CD4-positive, alpha-beta T cell treated with Interleukin-10 for 1 hour (primary cell): Measurements from ENCODE around the gene PPFIA1.
"Not testable (repeated sequence)": the region's sequence is repeated elsewhere in the genome, so short reads cannot be mapped to it uniquely, and the experiment has no call there.

Experiments used
- DNase-seq: peaks from one replicate; pipeline ENCODE4 v3.0.0-alpha.2; 2020

PPFIA1 gene

GRCh38 chr11:70398834-70399680 lies 128.6 kb downstream of the PPFIA1 start:
- no peak for DNase-seq

- no peak for DNase-seq
Observed at GRCh38 chr11:70399681-70400112, 129.2 kb downstream of the PPFIA1 start.

GRCh38 chr11:70400643-70401042 lies 130.2 kb downstream of the PPFIA1 start:
- DNase-seq, result no peak

DNA sequence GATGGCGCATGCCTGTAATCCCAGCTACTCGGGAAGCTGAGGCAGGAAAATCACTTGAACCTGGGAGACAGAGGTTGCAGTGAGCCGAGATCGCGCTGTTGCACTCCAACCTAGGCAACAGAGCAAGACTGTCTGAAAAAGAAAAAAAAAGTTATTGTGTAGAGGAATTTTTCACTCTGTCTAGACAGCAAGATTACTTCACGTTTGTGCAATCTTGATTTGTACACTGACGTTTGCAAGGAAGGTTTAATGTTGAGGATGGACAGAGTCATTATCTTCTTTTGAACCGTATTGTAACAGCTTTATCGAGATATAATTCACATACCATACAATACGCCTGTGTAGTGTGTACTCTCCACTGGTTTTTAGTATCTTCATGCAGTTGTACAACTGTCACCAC lies 131.5 kb downstream of the PPFIA1 start:
- DNase-seq, result no peak

DNA sequence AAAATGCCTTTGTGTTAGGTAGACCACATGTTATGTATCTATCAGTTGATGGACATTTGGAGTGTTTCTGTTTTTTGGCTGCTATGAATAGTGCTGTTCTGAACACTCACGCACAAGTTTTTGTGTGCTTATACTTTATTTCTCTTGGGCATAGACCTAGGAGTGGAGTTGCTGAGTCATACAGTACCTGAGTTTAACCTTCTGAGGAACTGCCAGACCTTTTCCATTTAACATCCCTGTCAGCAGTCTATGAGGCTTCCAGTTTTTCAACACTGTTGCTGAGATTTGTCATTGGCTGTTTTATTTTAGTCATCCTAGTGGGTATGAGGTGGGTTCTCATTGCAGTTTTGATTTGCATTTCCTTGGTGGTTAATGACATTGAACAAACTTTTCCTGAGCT lies 132.2 kb downstream of the PPFIA1 start:
- DNase-seq, result no peak

DNA sequence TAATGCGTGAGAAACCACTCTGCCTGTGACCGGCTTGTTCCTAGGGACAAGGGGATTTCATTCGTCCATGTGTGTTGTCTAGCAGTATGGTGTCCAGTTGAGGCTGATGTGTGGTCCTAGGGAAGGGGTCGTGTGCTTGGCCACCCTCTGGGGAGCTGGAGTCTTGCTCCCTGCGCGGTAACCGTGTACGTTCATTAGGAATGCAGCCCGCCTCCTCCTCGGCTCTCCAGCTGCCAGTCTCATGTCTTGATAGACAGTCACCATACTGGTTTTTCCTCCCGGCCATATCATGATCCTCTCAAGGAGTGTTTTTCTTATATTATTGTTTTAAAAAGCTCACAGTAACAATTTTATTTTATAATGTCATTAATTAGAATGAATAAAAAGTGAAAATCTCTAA lies 133.8 kb downstream of the PPFIA1 start:
- no peak for DNase-seq

- DNase-seq, result no peak
Observed at GRCh38 chr11:70405679-70406395, 135.3 kb downstream of the PPFIA1 start.

GRCh38 chr11:70407121-70407520 lies 136.6 kb downstream of the PPFIA1 start:
- no peak for DNase-seq

DNA sequence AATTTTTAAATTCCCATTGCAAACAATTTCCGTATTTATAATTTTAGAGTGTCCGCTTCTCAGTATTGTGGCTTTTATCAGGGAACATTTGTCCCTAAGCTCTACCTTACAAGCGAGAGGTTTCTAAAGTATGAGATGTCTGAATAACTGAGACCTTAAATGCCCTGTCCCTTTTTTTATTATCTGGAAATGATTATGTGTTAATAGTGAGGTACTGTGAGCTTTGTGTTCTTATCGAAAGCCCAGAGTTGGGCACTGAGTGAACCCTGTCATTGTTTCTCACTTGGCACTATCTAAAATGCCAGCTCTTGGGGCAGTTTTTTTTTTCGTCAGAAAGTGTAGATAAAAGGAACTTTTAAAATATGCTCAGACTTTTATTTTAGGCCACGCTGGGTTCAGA lies 137.3 kb downstream of the PPFIA1 start:
- no peak for DNase-seq

GRCh38 chr11:70408326-70408725 lies 137.8 kb downstream of the PPFIA1 start:
- not testable (repeated sequence) for DNase-seq

DNA sequence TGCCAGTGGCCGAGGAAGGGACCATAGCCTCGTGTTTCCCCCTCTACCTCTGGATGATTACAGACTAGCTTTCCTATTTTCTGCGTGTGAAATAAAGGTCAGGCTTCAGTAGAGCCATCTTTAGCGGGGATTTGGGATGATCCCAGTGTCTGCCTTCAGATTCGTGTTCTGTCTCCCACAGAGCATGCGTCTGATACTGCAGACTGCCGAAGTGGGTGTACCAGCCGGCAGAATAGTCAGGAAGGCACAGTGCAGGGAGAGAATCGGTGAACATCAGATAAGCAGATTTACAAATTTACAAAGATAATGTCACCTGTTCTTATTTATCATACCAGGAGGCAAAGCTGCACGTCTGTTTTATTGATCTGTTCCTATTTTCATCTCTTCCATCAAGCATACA lies 138.9 kb downstream of the PPFIA1 start:
- no peak for DNase-seq

- no peak for DNase-seq
Observed at GRCh38 chr11:70409871-70410270, 139.4 kb downstream of the PPFIA1 start.

DNA sequence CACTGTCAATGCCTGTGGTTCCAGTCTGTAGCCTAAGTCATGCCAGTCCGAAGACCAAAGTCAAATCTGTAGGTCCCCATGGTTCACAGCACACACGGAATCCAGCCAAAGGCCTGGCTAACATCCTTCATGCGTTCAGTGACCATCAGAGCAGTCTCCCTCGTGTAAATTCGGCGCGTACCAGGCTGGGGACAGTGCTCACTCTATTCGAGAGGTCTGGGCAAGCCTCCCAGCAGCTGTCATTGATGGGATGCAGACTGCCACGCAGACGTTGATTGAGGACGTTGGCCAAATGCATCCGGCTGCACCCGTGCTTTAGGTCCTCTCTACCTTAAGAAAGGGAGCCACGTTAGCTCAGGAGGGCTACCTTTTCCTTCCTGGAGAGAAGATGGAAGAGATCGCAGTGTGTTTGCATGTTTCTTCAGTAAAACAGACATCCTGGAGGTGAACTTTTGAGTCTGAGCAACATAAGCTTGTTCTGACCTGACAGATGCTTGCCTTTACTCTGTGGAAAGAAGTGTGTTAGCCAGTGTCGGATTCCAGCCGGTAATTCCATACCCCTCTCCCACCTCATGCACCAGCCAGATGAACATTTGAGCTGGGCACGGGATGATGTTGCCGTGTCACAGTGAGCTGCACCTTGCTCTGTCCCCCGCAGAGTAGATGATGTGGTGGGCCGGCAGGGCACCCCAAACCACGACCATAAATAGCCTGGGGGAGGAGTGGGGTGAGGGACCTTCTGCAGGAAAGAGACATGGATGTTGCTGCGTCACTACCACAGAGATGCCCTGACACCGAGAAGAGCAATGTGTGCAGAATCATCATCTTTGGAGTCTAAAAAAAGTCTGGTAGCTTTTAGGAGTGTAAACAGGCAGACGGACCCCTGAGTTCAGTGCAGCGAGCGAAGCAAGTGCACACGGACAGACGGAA lies 140.1 kb downstream of the PPFIA1 start:
- DNase-seq, result no peak

DNA sequence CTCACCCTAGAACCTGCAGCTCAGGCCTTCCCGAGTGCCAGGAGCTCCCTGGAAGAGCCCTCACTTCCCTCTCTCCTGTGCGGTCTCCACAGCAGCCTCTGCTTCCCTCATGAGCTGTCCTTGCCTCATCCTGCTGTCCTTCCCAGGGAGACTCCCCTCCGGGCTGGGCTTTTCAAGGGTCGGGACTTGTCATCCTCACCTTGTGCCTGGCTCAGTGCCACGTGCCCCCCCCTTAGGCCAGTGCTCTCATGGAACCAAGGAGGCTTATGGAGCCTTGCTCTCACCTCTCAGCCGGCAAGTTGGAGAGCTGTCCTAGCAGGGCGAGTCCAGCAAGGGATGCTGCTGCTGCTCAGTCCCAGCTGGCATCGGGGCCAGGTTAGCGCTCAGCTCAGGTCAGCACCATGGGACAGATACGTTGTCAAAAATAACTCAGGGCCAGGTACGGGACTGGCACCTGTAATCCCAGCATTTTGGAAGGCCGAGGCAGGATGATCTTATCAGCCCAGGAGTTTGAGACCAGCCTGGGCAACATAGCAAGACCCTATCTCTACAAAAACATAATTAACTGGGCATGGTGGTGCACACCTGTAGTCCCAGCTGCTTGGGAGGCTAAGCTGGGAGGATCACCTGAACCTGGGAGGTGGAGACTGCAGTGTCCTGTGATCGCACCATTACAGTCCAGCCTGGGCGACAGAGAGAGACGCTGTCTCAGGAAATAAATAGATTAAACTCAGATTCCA lies 141.4 kb downstream of the PPFIA1 start:
- no peak for DNase-seq

DNA sequence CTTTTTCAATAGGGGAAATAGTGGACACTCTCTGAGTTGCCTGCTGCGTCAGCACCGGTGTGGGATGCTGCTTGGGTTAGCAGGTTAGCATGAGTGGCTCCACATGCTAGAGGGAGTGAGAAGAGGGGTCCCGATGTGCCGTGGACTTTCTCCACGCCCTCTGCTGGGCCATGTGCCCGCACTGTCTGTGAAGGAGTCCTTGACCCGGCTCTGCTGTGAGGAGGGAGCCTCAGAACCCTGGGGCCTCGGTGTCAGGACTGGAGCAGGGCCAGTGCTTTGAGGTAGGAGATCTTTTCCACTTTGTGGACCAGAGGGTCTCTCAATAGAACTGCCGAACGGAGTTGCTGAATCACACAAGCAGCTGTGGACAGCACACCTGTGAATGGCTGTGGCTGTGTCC lies 142.7 kb downstream of the PPFIA1 start:
- no peak for DNase-seq

GRCh38 chr11:70414341-70415100 lies 144.0 kb downstream of the PPFIA1 start:
- no peak for DNase-seq

GRCh38 chr11:70415191-70415590 lies 144.7 kb downstream of the PPFIA1 start:
- no peak for DNase-seq

- DNase-seq, result no peak
Observed at GRCh38 chr11:70415642-70416395, 145.3 kb downstream of the PPFIA1 start.

DNA sequence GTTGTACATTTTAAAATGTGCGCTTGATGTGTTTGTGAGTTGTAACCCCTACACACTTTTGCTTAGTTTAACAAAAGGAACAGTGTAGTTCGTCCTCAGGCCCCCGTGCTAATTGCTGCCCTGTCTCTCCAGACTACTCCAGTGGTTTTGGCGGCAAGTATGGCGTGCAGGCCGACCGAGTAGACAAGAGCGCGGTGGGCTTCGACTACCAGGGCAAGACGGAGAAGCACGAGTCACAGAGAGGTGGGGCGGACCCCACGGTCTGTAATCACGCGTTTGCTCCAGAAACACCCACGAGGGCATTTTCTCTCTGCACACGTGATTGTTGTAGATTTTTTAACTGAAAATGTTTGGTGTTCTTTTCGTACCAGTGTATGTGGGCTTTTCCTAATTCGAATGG lies 146.4 kb downstream of the PPFIA1 start:
- DNase-seq, result no peak

- DNase-seq, result no peak
Observed at GRCh38 chr11:70418130-70418529, 147.6 kb downstream of the PPFIA1 start.
